ENCODE data around the gene TXNDC16. TPM values are rescaled to one million over a fixed set of nuclear protein-coding genes. Genes with fewer than 3 reads are reported as not detected.

Gene TXNDC16
- total and polyA plus RNA-seq, 2 donors (not counting 1 experiment from before 2014, with no cell fraction given), result 0.75 to 7.0 TPM

- no peaks in the 10 kb centered on the region for H3K27me3 ChIP-seq (replicated peaks in 1 of 4; ENCODE audit: control extremely low read depth in 1 of 4, control insufficient read depth in 3 of 4, insufficient read depth in 4 of 4, low read length in 3 of 4)
- H2AFZ ChIP-seq (ENCODE audit: insufficient read depth, low read depth, low read length, poor library complexity, severe bottlenecking), result no peak overlapping the region
- H3K4me3 Mint-ChIP-seq, result no peak overlapping the region
- H3K27ac ChIP-seq (ENCODE audit: low read length in 2 of 2), result no peak overlapping the region
- H3K79me2 ChIP-seq (ENCODE audit: control insufficient read depth, insufficient read depth, low read length), result no peaks in the 10 kb centered on the region
- no peaks in the 10 kb centered on the region for H3K9me3 Mint-ChIP-seq (ENCODE audit: insufficient read depth)
- no peaks in the 10 kb centered on the region for H3K4me1 ChIP-seq (ENCODE audit: control insufficient read depth in 2 of 2, insufficient read depth in 2 of 2, low read length in 2 of 2)
- peaks cover 0 to 5% (median 3%) of the 10 kb centered on the region in 3 donors for H3K9me3 ChIP-seq (ENCODE audit: control extremely low read depth in 1 of 3, control insufficient read depth in 2 of 3, insufficient read depth in 1 of 3, low read length in 2 of 3)
- no peak overlapping the region for H3K9ac ChIP-seq (ENCODE audit: low read length)
- no peaks in the 10 kb centered on the region for H3K4me1 Mint-ChIP-seq
- DNase-seq (no peak), ATAC-seq (ENCODE audit: low read depth) (no peak)
- intact Hi-C loops (cut with micrococcal nuclease), result no loop called here
- H3K4me2 ChIP-seq (replicated peaks; ENCODE audit: low read depth, low read length, poor library complexity, severe bottlenecking), result no peak overlapping the region
- H3K4me3 ChIP-seq (ENCODE audit: control extremely low read depth in 1 of 5, extremely low read depth in 1 of 5, insufficient read depth in 1 of 5, low read depth in 2 of 5, low read length in 4 of 5), result no peak overlapping the region
- peaks cover 7% of the 10 kb centered on the region for H3K27me3 Mint-ChIP-seq
- ChIA-PET CTCF (no interaction called here), POLR2A (no interaction called here)
- H4K20me1 ChIP-seq (ENCODE audit: control insufficient read depth, insufficient read depth, low read length, poor library complexity, severe bottlenecking), result no peaks in the 10 kb centered on the region
- H3K27ac Mint-ChIP-seq, result no peak overlapping the region
- 89% methylated on average over 2 of the region's 2 CpGs for WGBS (ENCODE audit: insufficient coverage)
- no peaks in the 10 kb centered on the region for H3K36me3 ChIP-seq (replicated peaks in 1 of 2; ENCODE audit: control extremely low read depth in 1 of 2, control insufficient read depth in 1 of 2, extremely low read depth in 1 of 2, insufficient read depth in 2 of 2, low read length in 1 of 2)
- TF ChIP-seq CTCF (IDR thresholded peaks at IDR 0.05), result no peak
- no peak for TF ChIP-seq EZH2 (IDR thresholded peaks at IDR 0.05; ENCODE audit: borderline replicate concordance, insufficient read depth, low read depth, low read length, poor library complexity, severe bottlenecking)
Measured at GRCh38 chr14:52563120-52563519, 10.8 kb upstream of the TXNDC16 start.

GRCh38 chr14:52558688-52559087, 6.4 kb upstream of the TXNDC16 start:
- H3K27ac ChIP-seq (ENCODE audit: low read length in 2 of 2), result no peak overlapping the region
- H3K9ac ChIP-seq (ENCODE audit: low read length), result no peak overlapping the region
- TF ChIP-seq EZH2 (IDR thresholded peaks at IDR 0.05; ENCODE audit: borderline replicate concordance, insufficient read depth, low read depth, low read length, poor library complexity, severe bottlenecking) (no peak), CTCF (IDR thresholded peaks at IDR 0.05) (no peak)
- ChIA-PET CTCF (no interaction called here), POLR2A (no interaction called here)
- Mint-ChIP-seq H3K9me3 (ENCODE audit: insufficient read depth) (no peaks in the 10 kb centered on the region), H3K4me3 (no peak overlapping the region), H3K27ac (no peak overlapping the region), H3K27me3 (peaks cover 14% of the 10 kb centered on the region), H3K4me1 (peaks cover 6% of the 10 kb centered on the region)
- no peak overlapping the region for H3K4me2 ChIP-seq (replicated peaks; ENCODE audit: low read depth, low read length, poor library complexity, severe bottlenecking)
- H3K79me2 ChIP-seq (ENCODE audit: control insufficient read depth, insufficient read depth, low read length), result no peaks in the 10 kb centered on the region
- intact Hi-C loops (cut with micrococcal nuclease), result loop anchor here (10.0 kb wide), 1 partner anchor 714 kb away; no protein-coding TSS in a partner anchor
- no peak for DNase-seq
- H3K36me3 ChIP-seq (replicated peaks in 1 of 2; ENCODE audit: control extremely low read depth in 1 of 2, control insufficient read depth in 1 of 2, extremely low read depth in 1 of 2, insufficient read depth in 2 of 2, low read length in 1 of 2), result no peaks in the 10 kb centered on the region
- WGBS (ENCODE audit: insufficient coverage), result no CpG with 5 or more reads among the region's 2 CpGs
- H2AFZ ChIP-seq (ENCODE audit: insufficient read depth, low read depth, low read length, poor library complexity, severe bottlenecking), result no peak overlapping the region
- H3K4me3 ChIP-seq (ENCODE audit: control extremely low read depth in 1 of 5, extremely low read depth in 1 of 5, insufficient read depth in 1 of 5, low read depth in 2 of 5, low read length in 4 of 5), result no peak overlapping the region
- peaks cover 6 to 8% of the 10 kb centered on the region in 2 donors for H3K4me1 ChIP-seq (ENCODE audit: control insufficient read depth in 2 of 2, insufficient read depth in 2 of 2, low read length in 2 of 2)
- peaks cover 0 to 13% (median 12%) of the 10 kb centered on the region in 4 experiments for H3K27me3 ChIP-seq (replicated peaks in 1 of 4; ENCODE audit: control extremely low read depth in 1 of 4, control insufficient read depth in 3 of 4, insufficient read depth in 4 of 4, low read length in 3 of 4)
- H4K20me1 ChIP-seq (ENCODE audit: control insufficient read depth, insufficient read depth, low read length, poor library complexity, severe bottlenecking), result no peaks in the 10 kb centered on the region
- H3K9me3 ChIP-seq (ENCODE audit: control extremely low read depth in 1 of 3, control insufficient read depth in 2 of 3, insufficient read depth in 1 of 3, low read length in 2 of 3), result peaks cover 0 to 5% (median 3%) of the 10 kb centered on the region in 3 donors
- no peak for ATAC-seq (ENCODE audit: low read depth)

All from B cell (primary cell).